ENCODE data around the gene SF1. TPM values are rescaled to one million over a fixed set of nuclear protein-coding genes. Genes with fewer than 3 reads are reported as not detected.
A peak's percentile ranks its signal among the peaks of the same experiment; 100 is the strongest.

SF1 gene
- total RNA-seq, 1 experiment from 2014 or later, result 285 TPM

DNA sequence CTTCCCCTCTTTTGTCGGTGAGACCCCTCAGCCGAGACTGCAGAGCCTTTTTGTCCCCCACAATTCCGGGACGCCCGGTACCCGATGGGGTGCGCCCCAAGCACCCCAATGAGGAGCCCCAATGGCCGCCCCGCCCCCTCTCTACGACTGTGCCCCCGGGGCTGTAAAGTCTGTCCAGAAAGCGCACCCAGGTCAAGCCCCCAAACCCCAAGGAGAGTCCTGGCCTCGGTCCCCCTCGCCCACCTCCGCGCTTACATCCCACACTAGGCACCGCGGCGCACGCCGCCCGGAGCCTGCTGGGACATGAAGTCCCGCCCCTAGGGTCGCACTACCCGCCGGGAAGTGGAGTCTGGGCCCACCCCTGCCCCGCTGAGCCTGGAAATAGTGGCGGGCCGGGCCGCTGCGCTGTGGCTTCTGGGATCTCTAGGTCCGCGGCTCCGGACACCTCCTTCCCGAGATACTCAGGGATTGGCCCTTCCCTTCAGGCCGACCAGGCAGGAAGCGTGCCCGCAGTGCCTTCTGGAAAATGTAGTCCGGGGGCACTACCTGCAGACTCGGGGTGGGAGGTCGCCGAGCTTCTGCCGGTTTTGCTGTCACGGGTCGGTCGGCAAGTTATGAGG, 32.0 kb upstream of the SF1 start, which contains the start of gene MEN1 (continued):
- TF ChIP-seq, protein P1, sequence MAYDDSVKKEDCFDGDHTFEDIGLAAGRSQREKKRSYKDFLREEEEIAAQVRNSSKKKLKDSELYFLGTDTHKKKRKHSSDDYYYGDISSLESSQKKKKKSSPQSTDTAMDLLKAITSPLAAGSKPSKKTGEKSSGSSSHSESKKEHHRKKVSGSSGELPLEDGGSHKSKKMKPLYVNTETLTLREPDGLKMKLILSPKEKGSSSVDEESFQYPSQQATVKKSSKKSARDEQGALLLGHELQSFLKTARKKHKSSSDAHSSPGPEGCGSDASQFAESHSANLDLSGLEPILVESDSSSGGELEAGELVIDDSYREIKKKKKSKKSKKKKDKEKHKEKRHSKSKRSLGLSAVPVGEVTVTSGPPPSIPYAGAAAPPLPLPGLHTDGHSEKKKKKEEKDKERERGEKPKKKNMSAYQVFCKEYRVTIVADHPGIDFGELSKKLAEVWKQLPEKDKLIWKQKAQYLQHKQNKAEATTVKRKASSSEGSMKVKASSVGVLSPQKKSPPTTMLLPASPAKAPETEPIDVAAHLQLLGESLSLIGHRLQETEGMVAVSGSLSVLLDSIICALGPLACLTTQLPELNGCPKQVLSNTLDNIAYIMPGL (CRISPR knock-in tag; IDR thresholded peaks at IDR 0.05), result no peak
- peak; percentile 29; the same call in 1 of the 2 replicates for TF ChIP-seq TEAD1 (CRISPR knock-in tag; IDR thresholded peaks at IDR 0.05)
- TF ChIP-seq ETV6 (CRISPR knock-in tag; IDR thresholded peaks at IDR 0.05), result 0 out of 2 replicates have a peak, but pooled peaks have one; percentile 6
- TF ChIP-seq MYBL2 (CRISPR knock-in tag; IDR thresholded peaks at IDR 0.05), result no peak
- TF ChIP-seq, protein P2, sequence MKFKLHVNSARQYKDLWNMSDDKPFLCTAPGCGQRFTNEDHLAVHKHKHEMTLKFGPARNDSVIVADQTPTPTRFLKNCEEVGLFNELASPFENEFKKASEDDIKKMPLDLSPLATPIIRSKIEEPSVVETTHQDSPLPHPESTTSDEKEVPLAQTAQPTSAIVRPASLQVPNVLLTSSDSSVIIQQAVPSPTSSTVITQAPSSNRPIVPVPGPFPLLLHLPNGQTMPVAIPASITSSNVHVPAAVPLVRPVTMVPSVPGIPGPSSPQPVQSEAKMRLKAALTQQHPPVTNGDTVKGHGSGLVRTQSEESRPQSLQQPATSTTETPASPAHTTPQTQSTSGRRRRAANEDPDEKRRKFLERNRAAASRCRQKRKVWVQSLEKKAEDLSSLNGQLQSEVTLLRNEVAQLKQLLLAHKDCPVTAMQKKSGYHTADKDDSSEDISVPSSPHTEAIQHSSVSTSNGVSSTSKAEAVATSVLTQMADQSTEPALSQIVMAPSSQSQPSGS (CRISPR knock-in tag; IDR thresholded peaks at IDR 0.05; ENCODE audit: borderline replicate concordance, low read depth), result no peak
- TF ChIP-seq, protein P3, sequence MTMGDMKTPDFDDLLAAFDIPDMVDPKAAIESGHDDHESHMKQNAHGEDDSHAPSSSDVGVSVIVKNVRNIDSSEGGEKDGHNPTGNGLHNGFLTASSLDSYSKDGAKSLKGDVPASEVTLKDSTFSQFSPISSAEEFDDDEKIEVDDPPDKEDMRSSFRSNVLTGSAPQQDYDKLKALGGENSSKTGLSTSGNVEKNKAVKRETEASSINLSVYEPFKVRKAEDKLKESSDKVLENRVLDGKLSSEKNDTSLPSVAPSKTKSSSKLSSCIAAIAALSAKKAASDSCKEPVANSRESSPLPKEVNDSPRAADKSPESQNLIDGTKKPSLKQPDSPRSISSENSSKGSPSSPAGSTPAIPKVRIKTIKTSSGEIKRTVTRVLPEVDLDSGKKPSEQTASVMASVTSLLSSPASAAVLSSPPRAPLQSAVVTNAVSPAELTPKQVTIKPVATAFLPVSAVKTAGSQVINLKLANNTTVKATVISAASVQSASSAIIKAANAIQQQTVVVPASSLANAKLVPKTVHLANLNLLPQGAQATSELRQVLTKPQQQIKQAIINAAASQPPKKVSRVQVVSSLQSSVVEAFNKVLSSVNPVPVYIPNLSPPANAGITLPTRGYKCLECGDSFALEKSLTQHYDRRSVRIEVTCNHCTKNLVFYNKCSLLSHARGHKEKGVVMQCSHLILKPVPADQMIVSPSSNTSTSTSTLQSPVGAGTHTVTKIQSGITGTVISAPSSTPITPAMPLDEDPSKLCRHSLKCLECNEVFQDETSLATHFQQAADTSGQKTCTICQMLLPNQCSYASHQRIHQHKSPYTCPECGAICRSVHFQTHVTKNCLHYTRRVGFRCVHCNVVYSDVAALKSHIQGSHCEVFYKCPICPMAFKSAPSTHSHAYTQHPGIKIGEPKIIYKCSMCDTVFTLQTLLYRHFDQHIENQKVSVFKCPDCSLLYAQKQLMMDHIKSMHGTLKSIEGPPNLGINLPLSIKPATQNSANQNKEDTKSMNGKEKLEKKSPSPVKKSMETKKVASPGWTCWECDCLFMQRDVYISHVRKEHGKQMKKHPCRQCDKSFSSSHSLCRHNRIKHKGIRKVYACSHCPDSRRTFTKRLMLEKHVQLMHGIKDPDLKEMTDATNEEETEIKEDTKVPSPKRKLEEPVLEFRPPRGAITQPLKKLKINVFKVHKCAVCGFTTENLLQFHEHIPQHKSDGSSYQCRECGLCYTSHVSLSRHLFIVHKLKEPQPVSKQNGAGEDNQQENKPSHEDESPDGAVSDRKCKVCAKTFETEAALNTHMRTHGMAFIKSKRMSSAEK (CRISPR knock-in tag; IDR thresholded peaks at IDR 0.05; ENCODE audit: borderline replicate concordance), result no peak

DNA sequence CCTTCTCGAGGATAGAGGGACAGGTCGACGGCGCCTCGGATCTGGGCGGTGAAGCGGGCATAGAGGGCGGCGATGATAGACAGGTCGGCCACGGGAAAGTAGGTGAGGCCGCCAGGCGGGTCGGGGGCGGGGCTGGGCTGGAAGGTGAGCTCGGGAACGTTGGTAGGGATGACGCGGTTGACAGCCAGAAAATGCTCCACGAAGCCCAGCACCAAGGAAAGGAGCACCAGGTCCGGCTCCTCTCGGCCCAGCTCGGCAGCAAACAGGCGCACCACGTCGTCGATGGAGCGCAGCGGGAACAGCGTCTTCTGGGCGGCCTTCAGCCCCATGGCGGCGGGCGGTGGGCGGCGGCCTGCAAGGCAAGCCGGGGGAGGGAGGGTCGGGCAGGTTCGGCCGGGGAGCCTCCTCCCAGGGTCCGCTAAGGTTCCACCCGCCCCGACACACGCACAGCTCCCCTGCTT, 31.5 kb upstream of the SF1 start:
- POLR2A ChIA-PET, result interaction anchor here (1.5 kb wide), 1 partner anchor 31 kb away, joined by 4 read pairs; no protein-coding TSS in a partner anchor
- CTCF ChIA-PET, result interaction anchor here (1.0 to 3.8 kb wide), 8 partner anchors 10 to 455 kb away, joined by 4 to 28 read pairs (median 6); partner anchors contain the start of gene SF1
- Mint-ChIP-seq H3K27ac (peak overlapping the region; percentile 85), H3K4me1 (peaks cover 6% of the 10 kb centered on the region; the same call in 1 of the 2 replicates), H3K9me3 (no peaks in the 10 kb centered on the region), H3K4me3 (peak overlapping the region; percentile 91), H3K36me3 (peaks cover 15% of the 10 kb centered on the region; the same call in 1 of the 2 replicates), H3K27me3 (ENCODE audit: low read depth) (no peaks in the 10 kb centered on the region)
- peak; percentile 12 for ATAC-seq
- peak; percentile 63 for DNase-seq (ENCODE audit: low spot score)
- no peak for TF ChIP-seq STAT6 (CRISPR knock-in tag; conservative IDR thresholded peaks at IDR 0.05; ENCODE audit: low read depth)
- no peak for TF ChIP-seq ZNF138 (CRISPR knock-in tag; conservative IDR thresholded peaks at IDR 0.05)
- no peak for TF ChIP-seq GTF2I (CRISPR knock-in tag; conservative IDR thresholded peaks at IDR 0.05)
- TF ChIP-seq, protein P4, sequence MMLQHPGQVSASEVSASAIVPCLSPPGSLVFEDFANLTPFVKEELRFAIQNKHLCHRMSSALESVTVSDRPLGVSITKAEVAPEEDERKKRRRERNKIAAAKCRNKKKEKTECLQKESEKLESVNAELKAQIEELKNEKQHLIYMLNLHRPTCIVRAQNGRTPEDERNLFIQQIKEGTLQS (CRISPR knock-in tag; conservative IDR thresholded peaks at IDR 0.05), result no peak
- TF ChIP-seq ZNF671 (CRISPR knock-in tag; IDR thresholded peaks at IDR 0.05), result no peak
- TF ChIP-seq ZSCAN18 (CRISPR knock-in tag; IDR thresholded peaks at IDR 0.05), result no peak
- no peak for TF ChIP-seq FOXJ3 (CRISPR knock-in tag; IDR thresholded peaks at IDR 0.05; ENCODE audit: borderline replicate concordance)
- TF ChIP-seq CREB1 (CRISPR knock-in tag; IDR thresholded peaks at IDR 0.05), result no peak
- TF ChIP-seq, protein P5, sequence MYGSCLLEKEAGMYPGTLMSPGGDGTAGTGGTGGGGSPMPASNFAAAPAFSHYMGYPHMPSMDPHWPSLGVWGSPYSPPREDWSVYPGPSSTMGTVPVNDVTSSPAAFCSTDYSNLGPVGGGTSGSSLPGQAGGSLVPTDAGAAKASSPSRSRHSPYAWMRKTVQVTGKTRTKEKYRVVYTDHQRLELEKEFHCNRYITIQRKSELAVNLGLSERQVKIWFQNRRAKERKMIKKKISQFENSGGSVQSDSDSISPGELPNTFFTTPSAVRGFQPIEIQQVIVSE (CRISPR knock-in tag; IDR thresholded peaks at IDR 0.05; ENCODE audit: borderline replicate concordance), result no peak
- TF ChIP-seq, protein P6, sequence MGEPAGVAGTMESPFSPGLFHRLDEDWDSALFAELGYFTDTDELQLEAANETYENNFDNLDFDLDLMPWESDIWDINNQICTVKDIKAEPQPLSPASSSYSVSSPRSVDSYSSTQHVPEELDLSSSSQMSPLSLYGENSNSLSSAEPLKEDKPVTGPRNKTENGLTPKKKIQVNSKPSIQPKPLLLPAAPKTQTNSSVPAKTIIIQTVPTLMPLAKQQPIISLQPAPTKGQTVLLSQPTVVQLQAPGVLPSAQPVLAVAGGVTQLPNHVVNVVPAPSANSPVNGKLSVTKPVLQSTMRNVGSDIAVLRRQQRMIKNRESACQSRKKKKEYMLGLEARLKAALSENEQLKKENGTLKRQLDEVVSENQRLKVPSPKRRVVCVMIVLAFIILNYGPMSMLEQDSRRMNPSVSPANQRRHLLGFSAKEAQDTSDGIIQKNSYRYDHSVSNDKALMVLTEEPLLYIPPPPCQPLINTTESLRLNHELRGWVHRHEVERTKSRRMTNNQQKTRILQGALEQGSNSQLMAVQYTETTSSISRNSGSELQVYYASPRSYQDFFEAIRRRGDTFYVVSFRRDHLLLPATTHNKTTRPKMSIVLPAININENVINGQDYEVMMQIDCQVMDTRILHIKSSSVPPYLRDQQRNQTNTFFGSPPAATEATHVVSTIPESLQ (CRISPR knock-in tag; IDR thresholded peaks at IDR 0.05), result no peak
- no peak for TF ChIP-seq PREB (CRISPR knock-in tag; IDR thresholded peaks at IDR 0.05; ENCODE audit: borderline replicate concordance)
- no peak for TF ChIP-seq ELF4 (CRISPR knock-in tag; IDR thresholded peaks at IDR 0.05; ENCODE audit: low read depth)
